IPS DF 6.9 (cell line): ENCODE results near the gene MYO1D.
"Not testable (repeated sequence)": the region's sequence is repeated elsewhere in the genome, so short reads cannot be mapped to it uniquely, and the experiment has no call there.

Experiments
- DNase-seq: peaks from one replicate; pipeline ENCODE4 v3.0.0-alpha.2; 2013; ENCODE audit warnings: low read depth, low spot score
- H3K27ac ChIP-seq: one replicate; pipeline ENCODE4 v1.5.1; 2013; ENCODE audit warnings: low read length, control low read depth
- H3K27me3 ChIP-seq: 2 replicates; pipeline ENCODE4 v1.6.1; 2013; ENCODE audit warnings: mild to moderate bottlenecking, low read length; ENCODE audit not compliant: control insufficient read depth, insufficient read depth
- H3K36me3 ChIP-seq: 2 replicates; pipeline ENCODE4 v1.6.1; 2013; ENCODE audit warnings: low read length; ENCODE audit not compliant: control insufficient read depth, insufficient read depth
- H3K4me1 ChIP-seq: 2 replicates; pipeline ENCODE4 v1.6.1; 2013; ENCODE audit warnings: low read length; ENCODE audit not compliant: control insufficient read depth, insufficient read depth
- H3K4me3 ChIP-seq: 2 replicates; pipeline ENCODE4 v1.5.1; 2013; ENCODE audit warnings: mild to moderate bottlenecking, low read length
- H3K9me3 ChIP-seq: 2 replicates; pipeline ENCODE4 v1.6.1; 2013; ENCODE audit warnings: low read length, inconsistent platforms; ENCODE audit not compliant: control insufficient read depth, insufficient read depth
- WGBS: extraction: QIAGEN DNeasy Blood & Tissue Kit; methylation state at CpG from one replicate; pipeline ENCODE4 v1.1.7; 2013; ENCODE audit warnings: mixed read lengths, missing lambda C conversion rate; ENCODE audit not compliant: insufficient read length, insufficient coverage; 5-methylcytosine and 5-hydroxymethylcytosine counted together

The MYO1D gene

GRCh38 chr17:32876417-32877163, at the start of gene MYO1D:
MYO1D (minus strand) TSS chr17:32877124; CDS start chr17:32876872, 252 bp downstream.
- Histone ChIP-seq H3K9me3 (no peaks in the 10 kb centered on the region), H3K27me3 (no peaks in the 10 kb centered on the region), H3K36me3 (no peaks in the 10 kb centered on the region; the same call in 1 of the 2 replicates), H3K27ac (no peak within 1 kb of the TSS), H3K4me1 (no peaks in the 10 kb centered on the region), H3K4me3 (peak within 1 kb of the TSS; percentile 99)
- WGBS = no CpG with 5 or more reads among the region's 101 CpGs
- no peak for DNase-seq

GRCh38 chr17:32926183-32926582, 49.3 kb upstream of the MYO1D start:
- Histone ChIP-seq H3K36me3 (no peaks in the 10 kb centered on the region), H3K4me3 (no peak overlapping the region), H3K4me1 (peaks cover 8% of the 10 kb centered on the region), H3K27me3 (no peaks in the 10 kb centered on the region), H3K27ac (no peak overlapping the region), H3K9me3 (no peaks in the 10 kb centered on the region)
- no CpG with 5 or more reads among the region's 5 CpGs for WGBS
- no peak for DNase-seq

- H3K4me1 ChIP-seq, H3K9me3 ChIP-seq, H3K36me3 ChIP-seq, DNase-seq, H3K27ac ChIP-seq, H3K4me3 ChIP-seq, H3K27me3 ChIP-seq: not testable (repeated sequence)
- no CpG with 5 or more reads among the region's 3 CpGs for WGBS
Observed at GRCh38 chr17:32923905-32924304, 47.0 kb upstream of the MYO1D start.

DNA sequence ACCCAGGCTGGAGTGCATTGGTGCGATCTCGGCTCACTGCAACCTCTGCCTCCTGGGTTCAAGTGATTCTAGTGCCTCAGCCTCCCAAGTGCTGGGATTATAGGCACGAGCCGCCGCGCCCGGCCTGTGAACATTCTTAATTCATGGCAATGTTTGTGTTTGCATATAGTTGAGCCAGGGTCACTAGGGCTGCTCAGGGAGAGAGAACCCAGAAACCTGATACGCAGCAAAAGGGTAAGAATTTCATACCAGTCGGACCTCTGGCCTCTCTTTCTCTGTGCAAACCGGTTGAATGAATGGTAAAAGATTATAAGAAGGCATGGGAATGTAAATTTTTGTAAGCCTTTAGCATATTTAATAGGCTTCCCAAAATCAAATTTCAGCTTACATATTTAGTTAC, 44.1 kb upstream of the MYO1D start:
- H3K9me3 ChIP-seq = no peaks in the 10 kb centered on the region
- no peak for DNase-seq
- H3K27me3 ChIP-seq = no peaks in the 10 kb centered on the region
- H3K4me1 ChIP-seq = peaks cover 3% of the 10 kb centered on the region
- H3K27ac ChIP-seq = no peak overlapping the region
- no peaks in the 10 kb centered on the region for H3K36me3 ChIP-seq
- no peak overlapping the region for H3K4me3 ChIP-seq
- no CpG with 5 or more reads among the region's 10 CpGs for WGBS

DNA sequence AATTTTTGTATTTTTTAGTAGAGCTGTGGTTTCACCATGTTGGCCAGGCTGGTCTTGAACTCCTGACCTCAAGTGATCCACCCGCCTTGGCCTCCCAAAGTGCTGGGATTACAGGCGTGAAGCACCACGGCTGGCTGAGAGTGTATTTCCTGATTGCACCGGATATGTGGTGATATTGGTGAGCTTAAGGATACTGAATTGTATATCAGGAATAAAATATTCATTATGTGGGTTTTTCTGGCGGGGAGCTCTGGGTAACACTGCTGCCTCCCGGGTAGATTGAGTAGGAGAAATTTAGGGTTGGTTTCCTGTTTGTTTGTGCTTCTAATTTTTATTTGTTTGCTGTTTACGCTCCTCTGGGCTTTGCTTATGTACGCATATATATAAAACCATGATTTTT, 43.4 kb upstream of the MYO1D start:
- Histone ChIP-seq H3K4me3 (no peak overlapping the region), H3K9me3 (no peaks in the 10 kb centered on the region), H3K4me1 (peaks cover 3% of the 10 kb centered on the region), H3K27me3 (no peaks in the 10 kb centered on the region), H3K36me3 (no peaks in the 10 kb centered on the region), H3K27ac (no peak overlapping the region)
- DNase-seq = no peak
- WGBS = no CpG with 5 or more reads among the region's 8 CpGs

- no CpG with 5 or more reads among the region's 4 CpGs for WGBS
- not testable (repeated sequence) for H3K36me3 ChIP-seq, H3K4me1 ChIP-seq, DNase-seq, H3K27me3 ChIP-seq, H3K27ac ChIP-seq, H3K4me3 ChIP-seq, H3K9me3 ChIP-seq
Observed at GRCh38 chr17:32919876-32920275, 43.0 kb upstream of the MYO1D start.

GRCh38 chr17:32917842-32918241, 40.9 kb upstream of the MYO1D start:
- Histone ChIP-seq H3K27ac (no peak overlapping the region), H3K4me3 (no peak overlapping the region), H3K9me3 (no peaks in the 10 kb centered on the region), H3K36me3 (no peaks in the 10 kb centered on the region), H3K27me3 (no peaks in the 10 kb centered on the region), H3K4me1 (peaks cover 3% of the 10 kb centered on the region)
- no CpG with 5 or more reads among the region's 5 CpGs for WGBS
- no peak for DNase-seq

- no peak for DNase-seq
- H3K36me3 ChIP-seq = no peaks in the 10 kb centered on the region
- H3K9me3 ChIP-seq = no peaks in the 10 kb centered on the region
- H3K27me3 ChIP-seq = no peaks in the 10 kb centered on the region
- no peak overlapping the region for H3K27ac ChIP-seq
- no peak overlapping the region for H3K4me3 ChIP-seq
- H3K4me1 ChIP-seq = peaks cover 3% of the 10 kb centered on the region
Observed at GRCh38 chr17:32917081-32917480, 40.2 kb upstream of the MYO1D start.

- Histone ChIP-seq H3K9me3 (no peaks in the 10 kb centered on the region), H3K4me3 (no peak overlapping the region), H3K27ac (no peak overlapping the region), H3K27me3 (no peaks in the 10 kb centered on the region), H3K36me3 (no peaks in the 10 kb centered on the region), H3K4me1 (peaks cover 3% of the 10 kb centered on the region)
- no peak for DNase-seq
- WGBS = no CpG with 5 or more reads among the region's 3 CpGs
Observed at GRCh38 chr17:32916134-32916533, 39.2 kb upstream of the MYO1D start.

GRCh38 chr17:32915245-32915644, 38.3 kb upstream of the MYO1D start:
- H3K27ac ChIP-seq = no peak overlapping the region
- no peak overlapping the region for H3K4me3 ChIP-seq
- H3K27me3 ChIP-seq = no peaks in the 10 kb centered on the region
- no peaks in the 10 kb centered on the region for H3K36me3 ChIP-seq
- no peaks in the 10 kb centered on the region for H3K9me3 ChIP-seq
- H3K4me1 ChIP-seq = peaks cover 3% of the 10 kb centered on the region
- no peak for DNase-seq
- WGBS = no CpG with 5 or more reads among the region's 2 CpGs

GRCh38 chr17:32914181-32914580, 37.3 kb upstream of the MYO1D start:
- Histone ChIP-seq H3K27me3 (no peaks in the 10 kb centered on the region), H3K27ac (no peak overlapping the region), H3K9me3 (no peaks in the 10 kb centered on the region), H3K36me3 (no peaks in the 10 kb centered on the region), H3K4me3 (no peak overlapping the region), H3K4me1 (peaks cover 3% of the 10 kb centered on the region)
- no peak for DNase-seq
- WGBS = no CpG with 5 or more reads among the region's 3 CpGs
